Stimulated activated naive CD8-positive, alpha-beta T cell treated with anti-CD3 and anti-CD28 coated beads, Interleukin-15, Interleukin-2, amounts not matched to agents 100 ng/mL and 50 ng/mL, for 24 hours (primary cell): Measurements from ENCODE around the gene DOCK1.

ENCODE experiments used
- H3K27ac Mint-ChIP-seq: one replicate; pipeline ENCODE4 v1.8.0; 2021; ENCODE audit warnings: mild to moderate bottlenecking, mixed read lengths
- H3K27me3 Mint-ChIP-seq: one replicate; pipeline ENCODE4 v1.8.0; 2021; ENCODE audit warnings: mixed read lengths
- H3K36me3 Mint-ChIP-seq: one replicate; pipeline ENCODE4 v1.8.0; 2021; ENCODE audit warnings: low read depth, mixed read lengths
- H3K4me1 Mint-ChIP-seq: one replicate; pipeline ENCODE4 v1.8.0; 2021; ENCODE audit warnings: low read depth, mixed read lengths
- H3K4me3 Mint-ChIP-seq: one replicate; pipeline ENCODE4 v1.8.0; 2021; ENCODE audit warnings: mild to moderate bottlenecking, mixed read lengths
- H3K9me3 Mint-ChIP-seq: one replicate; pipeline ENCODE4 v1.8.0; 2021; ENCODE audit warnings: mixed read lengths

DOCK1 gene

GRCh38 chr10:127092916-127093315, 187.7 kb downstream of the DOCK1 start:
- H3K4me3 Mint-ChIP-seq, result no peak overlapping the region
- no peaks in the 10 kb centered on the region for H3K9me3 Mint-ChIP-seq
- no peaks in the 10 kb centered on the region for H3K27me3 Mint-ChIP-seq
- no peak overlapping the region for H3K27ac Mint-ChIP-seq
- H3K4me1 Mint-ChIP-seq, result no peaks in the 10 kb centered on the region
- H3K36me3 Mint-ChIP-seq, result no peaks in the 10 kb centered on the region

- H3K36me3 Mint-ChIP-seq, result no peaks in the 10 kb centered on the region
- H3K27ac Mint-ChIP-seq, result no peak overlapping the region
- no peaks in the 10 kb centered on the region for H3K4me1 Mint-ChIP-seq
- no peaks in the 10 kb centered on the region for H3K27me3 Mint-ChIP-seq
- no peak overlapping the region for H3K4me3 Mint-ChIP-seq
- no peaks in the 10 kb centered on the region for H3K9me3 Mint-ChIP-seq
Measured at GRCh38 chr10:127094984-127095383, 189.8 kb downstream of the DOCK1 start.

GRCh38 chr10:127100983-127101615, 195.9 kb downstream of the DOCK1 start:
- no peaks in the 10 kb centered on the region for H3K9me3 Mint-ChIP-seq
- no peaks in the 10 kb centered on the region for H3K36me3 Mint-ChIP-seq
- H3K27me3 Mint-ChIP-seq, result no peaks in the 10 kb centered on the region
- H3K4me1 Mint-ChIP-seq, result no peaks in the 10 kb centered on the region
- H3K4me3 Mint-ChIP-seq, result no peak overlapping the region
- H3K27ac Mint-ChIP-seq, result no peak overlapping the region

GRCh38 chr10:127102176-127102575, 196.9 kb downstream of the DOCK1 start:
- no peaks in the 10 kb centered on the region for H3K36me3 Mint-ChIP-seq
- no peaks in the 10 kb centered on the region for H3K4me1 Mint-ChIP-seq
- H3K27ac Mint-ChIP-seq, result no peak overlapping the region
- no peak overlapping the region for H3K4me3 Mint-ChIP-seq
- H3K27me3 Mint-ChIP-seq, result no peaks in the 10 kb centered on the region
- H3K9me3 Mint-ChIP-seq, result no peaks in the 10 kb centered on the region

- H3K36me3 Mint-ChIP-seq, result no peaks in the 10 kb centered on the region
- H3K9me3 Mint-ChIP-seq, result peaks cover 9% of the 10 kb centered on the region
- H3K4me3 Mint-ChIP-seq, result no peak overlapping the region
- peaks cover 11% of the 10 kb centered on the region for H3K27me3 Mint-ChIP-seq
- no peak overlapping the region for H3K27ac Mint-ChIP-seq
- H3K4me1 Mint-ChIP-seq, result no peaks in the 10 kb centered on the region
Measured at GRCh38 chr10:127115100-127115499, 209.9 kb downstream of the DOCK1 start.

GRCh38 chr10:127117125-127117524, 211.9 kb downstream of the DOCK1 start:
- peaks cover 8% of the 10 kb centered on the region for H3K9me3 Mint-ChIP-seq
- H3K4me1 Mint-ChIP-seq, result no peaks in the 10 kb centered on the region
- H3K4me3 Mint-ChIP-seq, result no peak overlapping the region
- peaks cover 11% of the 10 kb centered on the region for H3K27me3 Mint-ChIP-seq
- H3K36me3 Mint-ChIP-seq, result no peaks in the 10 kb centered on the region
- no peak overlapping the region for H3K27ac Mint-ChIP-seq

- Mint-ChIP-seq H3K36me3 (no peaks in the 10 kb centered on the region), H3K9me3 (peaks cover 5% of the 10 kb centered on the region), H3K27ac (no peak overlapping the region), H3K27me3 (peaks cover 11% of the 10 kb centered on the region), H3K4me3 (no peak overlapping the region), H3K4me1 (no peaks in the 10 kb centered on the region)
Measured at GRCh38 chr10:127118034-127118433, 212.8 kb downstream of the DOCK1 start.

GRCh38 chr10:127119936-127120335, 214.7 kb downstream of the DOCK1 start:
- H3K4me1 Mint-ChIP-seq, result no peaks in the 10 kb centered on the region
- H3K27ac Mint-ChIP-seq, result no peak overlapping the region
- no peaks in the 10 kb centered on the region for H3K9me3 Mint-ChIP-seq
- H3K4me3 Mint-ChIP-seq, result no peak overlapping the region
- no peaks in the 10 kb centered on the region for H3K36me3 Mint-ChIP-seq
- peaks cover 7% of the 10 kb centered on the region for H3K27me3 Mint-ChIP-seq

- Mint-ChIP-seq H3K27me3 (peaks cover 7% of the 10 kb centered on the region), H3K9me3 (no peaks in the 10 kb centered on the region), H3K4me3 (no peak overlapping the region), H3K27ac (no peak overlapping the region), H3K4me1 (no peaks in the 10 kb centered on the region), H3K36me3 (no peaks in the 10 kb centered on the region)
Measured at GRCh38 chr10:127122831-127123230, 217.6 kb downstream of the DOCK1 start.

GRCh38 chr10:127123626-127124025, 218.4 kb downstream of the DOCK1 start:
- peaks cover 3% of the 10 kb centered on the region for H3K9me3 Mint-ChIP-seq
- H3K4me3 Mint-ChIP-seq, result no peak overlapping the region
- H3K27me3 Mint-ChIP-seq, result peaks cover under 1% of the 10 kb centered on the region
- H3K36me3 Mint-ChIP-seq, result no peaks in the 10 kb centered on the region
- no peaks in the 10 kb centered on the region for H3K4me1 Mint-ChIP-seq
- H3K27ac Mint-ChIP-seq, result no peak overlapping the region

GRCh38 chr10:127125331-127125730, 220.1 kb downstream of the DOCK1 start:
- peaks cover 3% of the 10 kb centered on the region for H3K9me3 Mint-ChIP-seq
- no peaks in the 10 kb centered on the region for H3K27me3 Mint-ChIP-seq
- no peak overlapping the region for H3K27ac Mint-ChIP-seq

GRCh38 chr10:127127822-127128221, 222.6 kb downstream of the DOCK1 start:
- no peaks in the 10 kb centered on the region for H3K36me3 Mint-ChIP-seq
- H3K4me3 Mint-ChIP-seq, result no peak overlapping the region
- H3K4me1 Mint-ChIP-seq, result no peaks in the 10 kb centered on the region
- no peaks in the 10 kb centered on the region for H3K27me3 Mint-ChIP-seq
- H3K9me3 Mint-ChIP-seq, result peaks cover 3% of the 10 kb centered on the region
- no peak overlapping the region for H3K27ac Mint-ChIP-seq

More at GRCh38 chr10:127125331-127125730, 220.1 kb downstream of the DOCK1 start:
- Mint-ChIP-seq H3K4me3 (no peak overlapping the region), H3K36me3 (no peaks in the 10 kb centered on the region), H3K4me1 (no peaks in the 10 kb centered on the region)

GRCh38 chr10:127129104-127129503, 223.9 kb downstream of the DOCK1 start:
- H3K36me3 Mint-ChIP-seq, result no peaks in the 10 kb centered on the region

GRCh38 chr10:127132451-127132850, 227.2 kb downstream of the DOCK1 start:
- Mint-ChIP-seq H3K27me3 (no peaks in the 10 kb centered on the region), H3K4me3 (no peak overlapping the region), H3K27ac (no peak overlapping the region), H3K9me3 (peaks cover 3% of the 10 kb centered on the region), H3K36me3 (no peaks in the 10 kb centered on the region), H3K4me1 (peaks cover 4% of the 10 kb centered on the region)

More at GRCh38 chr10:127129104-127129503, 223.9 kb downstream of the DOCK1 start:
- Mint-ChIP-seq H3K27ac (no peak overlapping the region), H3K9me3 (peaks cover 3% of the 10 kb centered on the region), H3K4me1 (no peaks in the 10 kb centered on the region), H3K27me3 (no peaks in the 10 kb centered on the region), H3K4me3 (no peak overlapping the region)

GRCh38 chr10:127133225-127133624, 228.0 kb downstream of the DOCK1 start:
- Mint-ChIP-seq H3K9me3 (peaks cover 3% of the 10 kb centered on the region), H3K27me3 (no peaks in the 10 kb centered on the region), H3K36me3 (no peaks in the 10 kb centered on the region), H3K4me3 (no peak overlapping the region), H3K27ac (no peak overlapping the region), H3K4me1 (peaks cover 4% of the 10 kb centered on the region)
